Posterior vena cava (tissue), 2 donors: ENCODE results near the gene PSMA2. TPM values are rescaled to one million over a fixed set of nuclear protein-coding genes. Genes with fewer than 3 reads are reported as not detected.

Experiments used
- DNase-seq: peaks from one replicate; pipeline ENCODE4 v3.0.0-alpha.2; 2020; ENCODE audit warnings: low spot score
- intact Hi-C, 2 donors: fragments of 100-400 bp; cut with DNase I; formaldehyde crosslinking; loops; one replicate each; pipeline versions ENCODE4 v1.14.1 to v1.14.2; 2022 to 2023
- total RNA-seq, 2 donors: library from RNA; stranded (reverse); fragmentation: NEBNext Ultra II Directional; extraction: Animal tissue kit (Norgen Biotek cat#: 25700); gene quantifications; one replicate each; pipeline ENCODE4 v1.2.1, GENCODE V29; 2021
- donor health status: DM: yes; HTN: yes; CAD: no.
- donor health status: DM: yes; HTN: yes; CAD: no.

Gene PSMA2
- total RNA-seq, 2 donors from 2014 or later: 55.6 to 72.3 TPM

GRCh38 chr7:42946627-42946950, 14.6 kb upstream of the PSMA2 start:
- intact Hi-C loops: loop anchor here in 1 of 2 donors (10.0 kb wide), 1 partner anchor 168 kb away; the partner anchor contains the start of gene HECW1
- DNase-seq: no peak

- intact Hi-C loops: loop anchor here in 1 of 2 donors (10.0 kb wide), 1 partner anchor 169 kb away; the partner anchor contains the start of gene HECW1
- no peak for DNase-seq
Observed at GRCh38 chr7:42945821-42946626, 14.1 kb upstream of the PSMA2 start.

- intact Hi-C loops: loop anchor here (2.0 to 10.0 kb wide), 3 partner anchors 174 to 516 kb away; partner anchors contain the start of gene HECW1 (in 1 of the 2)
- DNase-seq: peak; percentile 94
Observed at GRCh38 chr7:42940985-42941847, 9.2 kb upstream of the PSMA2 start.

- no peak for DNase-seq
- intact Hi-C loops: loop anchor here (2.0 to 10.0 kb wide), 3 partner anchors 175 to 517 kb away; partner anchors contain the start of gene HECW1 (in 1 of the 2)
Observed at GRCh38 chr7:42939457-42940240, 7.7 kb upstream of the PSMA2 start.

GRCh38 chr7:42935861-42936260, 3.9 kb upstream of the PSMA2 start:
- intact Hi-C loops: no loop called here

GRCh38 chr7:42934291-42934690, 2.3 kb upstream of the PSMA2 start:
- intact Hi-C loops: no loop called here
- DNase-seq: no peak

More at GRCh38 chr7:42935861-42936260, 3.9 kb upstream of the PSMA2 start:
- DNase-seq: no peak

GRCh38 chr7:42932811-42933591, 1.0 kb upstream of the PSMA2 start:
- no peak for DNase-seq
- intact Hi-C loops: no loop called here

- DNase-seq: no peak
- intact Hi-C loops: no loop called here
Observed at GRCh38 chr7:42931447-42931833, 534 bp downstream of the PSMA2 start.

- intact Hi-C loops: no loop called here
- no peak for DNase-seq
Observed at GRCh38 chr7:42930889-42931288, 1.1 kb downstream of the PSMA2 start.

GRCh38 chr7:42929449-42929848, 2.5 kb downstream of the PSMA2 start:
- DNase-seq: no peak
- intact Hi-C loops: no loop called here

- intact Hi-C loops: no loop called here
- DNase-seq: no peak
Observed at GRCh38 chr7:42928754-42929153, 3.2 kb downstream of the PSMA2 start.

GRCh38 chr7:42926204-42926603, 5.8 kb downstream of the PSMA2 start:
- intact Hi-C loops: no loop called here
- no peak for DNase-seq

- intact Hi-C loops: no loop called here
- no peak for DNase-seq
Observed at GRCh38 chr7:42925630-42926029, 6.3 kb downstream of the PSMA2 start.

- DNase-seq: no peak
- intact Hi-C loops: no loop called here
Observed at GRCh38 chr7:42924223-42924838, 7.6 kb downstream of the PSMA2 start.

GRCh38 chr7:42922017-42922753, 9.8 kb downstream of the PSMA2 start:
- DNase-seq: no peak
- intact Hi-C loops: no loop called here

- intact Hi-C loops: no loop called here
- DNase-seq: no peak
Observed at GRCh38 chr7:42915356-42915755, 16.6 kb downstream of the PSMA2 start.

- no peak for DNase-seq
Observed at GRCh38 chr7:42914421-42915045, 17.4 kb downstream of the PSMA2 start.

More at GRCh38 chr7:42914421-42915045, 17.4 kb downstream of the PSMA2 start:
- intact Hi-C loops: no loop called here
